GM19463 (cell line): ENCODE results near the gene CD83.

ENCODE experiments used
- ATAC-seq: cut with Tn5 transposase; IDR thresholded peaks from one replicate; pipeline ENCODE4 v1.9.1; 2021; ENCODE audit warnings: mild to moderate bottlenecking, moderate library complexity; ENCODE audit not compliant: unreplicated experiment

CD83 gene

DNA sequence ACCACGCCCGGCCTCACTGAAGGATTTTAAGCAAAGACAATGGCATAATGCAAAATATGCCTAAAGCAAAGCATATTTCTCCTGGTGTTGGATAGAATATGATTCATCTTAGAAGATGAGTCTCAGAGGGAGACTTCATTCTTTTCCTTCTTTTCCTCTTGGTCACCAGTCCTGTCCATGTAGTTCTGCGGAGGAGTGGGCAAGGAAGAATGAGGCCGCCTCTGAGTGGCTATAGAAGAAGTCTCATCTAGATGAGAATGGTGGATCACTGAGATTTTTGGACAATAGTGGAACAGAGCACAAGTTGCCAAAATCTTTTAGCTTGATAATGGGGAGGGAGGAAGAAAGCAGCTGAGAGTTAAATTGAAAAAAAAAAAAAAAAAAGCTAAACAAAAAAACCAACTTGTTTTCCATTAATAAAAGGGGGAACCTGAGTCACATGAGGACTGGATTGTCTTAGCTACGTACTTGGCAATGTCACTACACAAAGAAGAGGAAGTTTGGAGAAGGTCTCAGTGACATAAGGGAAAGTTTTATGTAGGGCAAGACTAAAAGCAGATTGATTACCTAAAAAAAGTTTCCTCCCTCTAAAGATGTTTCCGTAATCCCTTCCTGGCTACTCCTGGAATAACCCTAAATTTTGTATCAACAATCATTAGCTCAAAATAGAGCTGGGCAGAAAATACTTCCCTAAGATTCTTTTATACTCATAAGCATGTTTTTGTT is 6.0 kb downstream of the CD83 start:
- ATAC-seq = no peak

DNA sequence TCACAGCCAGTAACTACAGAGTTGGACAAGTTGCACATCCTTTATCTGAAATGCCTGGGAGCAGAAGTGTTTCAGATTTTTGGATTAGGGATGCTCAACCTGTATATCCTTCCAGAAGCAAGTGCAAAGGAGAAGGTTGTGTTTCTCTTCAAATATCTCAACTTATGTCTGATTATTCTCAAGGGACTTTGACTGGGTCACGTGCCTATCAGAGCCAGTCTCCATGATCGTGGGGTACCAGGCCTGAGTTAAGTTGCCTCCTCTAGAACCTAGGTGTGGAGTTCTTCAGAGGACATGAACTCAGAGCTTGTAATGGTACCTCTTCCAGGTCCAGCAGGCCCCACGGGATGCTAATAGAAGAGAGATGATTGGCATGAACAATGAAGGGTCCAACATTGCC is 7.8 kb downstream of the CD83 start:
- no peak for ATAC-seq

DNA sequence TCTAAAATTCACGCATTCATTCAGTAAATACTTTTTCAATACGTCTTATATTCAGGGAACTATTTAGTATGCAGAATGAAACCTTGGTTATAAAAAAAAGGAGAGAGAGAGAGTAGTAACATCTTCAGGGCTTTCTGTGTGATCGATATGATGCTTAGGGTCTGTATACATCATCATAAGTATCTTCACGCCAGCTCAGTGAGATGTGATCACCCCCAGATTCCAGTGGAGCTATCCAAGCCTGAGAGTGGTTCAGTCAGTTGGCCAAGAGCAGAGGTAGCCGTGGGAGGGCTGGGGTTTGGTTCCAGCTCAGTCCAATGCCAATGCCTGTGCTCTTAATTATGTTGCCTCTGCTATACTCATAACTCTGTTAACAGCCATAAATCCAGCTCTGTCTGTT is 8.6 kb downstream of the CD83 start:
- ATAC-seq = no peak

DNA sequence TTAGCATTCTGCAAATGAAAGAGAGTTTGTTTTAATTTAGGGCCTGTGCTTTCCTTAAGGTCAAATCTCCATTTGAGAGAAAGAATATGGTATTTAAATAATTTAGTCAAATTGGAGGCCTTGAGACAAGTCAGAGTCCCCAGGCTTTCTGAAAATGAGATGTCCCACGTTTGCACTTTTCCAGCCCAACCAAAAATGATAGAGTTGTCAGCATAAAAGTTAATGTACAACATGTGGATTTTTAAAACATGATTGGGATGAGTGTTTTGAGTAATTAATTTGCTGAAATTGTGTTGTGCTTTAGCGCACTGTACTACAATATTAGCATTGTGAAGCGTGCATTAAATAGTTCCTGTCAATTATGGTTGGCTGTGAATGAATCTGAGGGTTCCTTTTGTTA is 10.0 kb downstream of the CD83 start:
- no peak for ATAC-seq

DNA sequence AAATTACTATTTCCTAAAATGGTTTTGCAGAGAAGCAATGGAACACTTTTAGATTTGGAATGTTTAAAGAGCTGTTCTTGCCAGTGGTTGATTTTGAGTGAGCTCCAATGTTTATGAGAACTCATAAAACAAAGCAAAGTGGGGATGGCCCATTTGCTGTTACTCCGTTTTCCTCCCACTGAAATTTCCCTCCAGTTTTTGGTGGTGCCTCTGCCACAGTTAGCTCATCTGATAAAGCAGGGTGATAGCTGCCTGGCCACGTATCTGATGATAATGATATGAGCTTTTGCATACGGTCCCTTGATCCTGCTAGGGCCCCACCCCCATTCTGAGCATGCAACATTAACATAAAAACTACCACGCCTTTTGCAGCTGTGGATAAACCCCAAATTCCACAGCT is 10.4 kb downstream of the CD83 start:
- no peak for ATAC-seq

DNA sequence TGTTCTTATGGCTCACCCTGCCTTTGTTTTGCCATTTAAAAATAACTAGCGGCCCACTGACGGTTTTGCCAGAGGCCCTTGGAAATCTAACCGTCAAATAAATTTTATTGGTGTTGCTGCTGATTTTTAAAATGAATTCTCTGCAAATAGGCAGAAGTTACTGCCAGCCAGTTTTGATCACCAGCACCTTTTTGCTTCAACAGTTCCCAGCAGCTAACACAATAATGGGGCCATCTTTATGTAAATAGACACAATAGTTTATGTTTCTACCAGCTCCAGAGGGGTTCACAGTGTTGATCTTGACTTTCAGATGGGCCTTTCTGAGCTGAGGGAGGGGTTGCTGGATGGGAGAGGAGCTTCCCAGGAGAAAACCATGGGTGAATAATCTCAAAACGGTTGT is 11.2 kb downstream of the CD83 start:
- ATAC-seq = no peak

DNA sequence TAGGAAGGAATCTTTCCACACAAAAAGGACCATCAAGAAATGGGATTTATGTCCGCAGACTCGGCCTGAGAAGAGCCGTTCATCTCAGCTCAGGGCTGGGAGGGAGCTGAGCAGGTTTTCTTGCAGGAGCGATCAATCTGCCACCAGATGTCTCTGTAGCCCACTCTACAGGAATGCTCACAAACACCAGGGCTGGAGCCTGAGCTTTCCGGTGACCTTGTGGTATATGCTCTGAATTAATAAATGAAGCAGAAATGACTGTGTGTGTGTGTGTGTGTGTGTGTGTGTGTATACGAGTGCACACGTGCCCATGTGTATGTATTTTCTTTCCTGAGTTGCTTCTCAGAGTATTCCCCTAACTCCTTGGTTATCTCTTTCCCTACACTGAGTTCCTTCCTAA is 12.0 kb downstream of the CD83 start:
- ATAC-seq = peak; percentile 68

DNA sequence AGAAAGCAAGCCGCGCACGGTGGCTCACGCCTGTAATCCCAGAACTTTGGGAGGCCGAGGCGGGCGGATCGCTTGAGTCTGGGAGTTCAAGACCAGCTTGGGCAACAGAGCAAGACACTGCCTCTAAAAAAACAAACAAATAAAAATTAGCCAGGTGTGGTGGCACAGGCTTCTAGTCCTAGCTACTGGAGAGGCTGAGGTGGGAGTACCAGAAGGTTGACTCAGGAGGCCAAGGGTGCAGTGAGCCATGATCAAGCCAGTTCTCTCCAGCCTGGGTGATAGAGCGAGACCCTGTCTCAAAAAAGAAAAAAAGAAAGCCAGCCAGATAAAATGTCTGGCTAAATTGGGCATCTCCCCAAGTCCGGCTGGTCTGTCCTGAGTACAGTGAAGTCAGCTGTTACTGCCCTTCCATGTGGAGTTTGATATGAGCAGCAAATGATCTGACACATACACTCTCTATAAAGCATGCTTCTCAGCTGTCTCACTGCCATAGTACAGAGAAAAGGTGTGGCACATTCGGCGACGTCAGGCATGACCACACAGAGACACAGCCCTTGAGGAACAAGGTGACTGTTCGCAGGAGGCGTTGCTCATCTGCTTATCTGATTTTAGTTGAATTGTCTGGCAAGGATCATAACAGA is 13.0 kb downstream of the CD83 start:
- ATAC-seq = no peak

DNA sequence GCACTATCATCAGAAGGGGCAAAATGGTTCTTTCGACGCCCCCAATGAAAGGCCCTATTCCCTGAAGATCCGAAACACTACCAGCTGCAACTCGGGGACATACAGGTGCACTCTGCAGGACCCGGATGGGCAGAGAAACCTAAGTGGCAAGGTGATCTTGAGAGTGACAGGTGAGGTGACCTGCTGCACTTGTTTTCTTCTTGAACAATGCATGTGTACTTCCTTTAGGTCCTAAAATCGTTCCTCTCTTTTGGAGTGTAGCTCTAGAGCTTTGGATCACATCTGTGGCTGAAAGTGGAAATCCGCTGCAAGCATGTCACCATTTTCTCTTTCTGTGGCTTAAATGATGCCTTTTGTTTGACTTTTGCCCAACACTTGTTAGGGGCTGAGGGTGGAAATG is 14.0 kb downstream of the CD83 start:
- ATAC-seq = no peak

DNA sequence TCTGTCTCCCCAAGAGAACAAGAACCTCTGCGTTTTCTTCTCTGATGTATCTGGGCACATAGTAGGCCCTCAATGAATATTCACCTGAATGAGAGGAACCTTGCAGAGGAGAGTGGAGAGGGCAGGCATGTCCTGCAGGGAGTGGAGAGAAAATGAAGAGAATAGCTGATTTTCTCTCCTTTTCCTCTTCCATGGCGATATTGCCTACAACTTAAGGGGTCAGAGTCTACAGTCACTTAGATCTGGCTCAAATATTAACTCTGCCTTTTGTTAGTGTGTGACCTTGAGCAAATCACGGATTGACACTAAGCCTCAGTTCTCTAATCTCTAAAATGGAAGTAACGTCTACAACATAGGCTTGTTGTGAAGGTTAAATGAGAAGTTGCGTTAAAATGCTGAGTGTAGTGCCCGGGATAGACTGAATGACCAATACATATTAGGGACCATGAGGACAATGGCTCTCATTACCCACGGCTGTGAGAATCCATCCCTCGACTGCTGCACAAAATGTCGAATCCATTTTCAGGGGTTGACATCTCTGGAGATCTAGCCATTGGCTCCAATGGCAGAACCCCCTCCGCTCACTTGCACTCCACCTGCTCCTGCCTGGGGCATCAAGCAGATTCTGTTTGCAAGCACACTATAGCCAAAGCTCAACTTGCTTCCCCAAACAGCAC is 14.8 kb downstream of the CD83 start:
- no peak for ATAC-seq

DNA sequence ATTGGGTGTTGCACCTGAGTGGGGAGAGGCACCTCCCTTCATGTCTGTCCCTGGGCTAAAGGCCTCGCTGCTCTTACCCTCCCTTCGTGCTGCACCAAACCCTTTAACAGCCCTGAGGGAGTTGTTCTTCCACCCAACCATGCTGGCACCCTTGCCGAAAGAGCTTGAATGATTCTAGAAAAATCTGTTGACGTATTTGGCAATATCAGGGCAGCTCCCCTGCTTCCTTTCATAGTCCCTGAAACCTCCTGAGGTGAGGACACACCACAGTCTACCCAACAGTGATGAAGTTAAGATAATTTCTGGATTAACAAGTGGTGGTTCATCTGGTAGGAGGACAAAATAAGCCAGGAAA is 15.3 kb downstream of the CD83 start:
- no peak for ATAC-seq

DNA sequence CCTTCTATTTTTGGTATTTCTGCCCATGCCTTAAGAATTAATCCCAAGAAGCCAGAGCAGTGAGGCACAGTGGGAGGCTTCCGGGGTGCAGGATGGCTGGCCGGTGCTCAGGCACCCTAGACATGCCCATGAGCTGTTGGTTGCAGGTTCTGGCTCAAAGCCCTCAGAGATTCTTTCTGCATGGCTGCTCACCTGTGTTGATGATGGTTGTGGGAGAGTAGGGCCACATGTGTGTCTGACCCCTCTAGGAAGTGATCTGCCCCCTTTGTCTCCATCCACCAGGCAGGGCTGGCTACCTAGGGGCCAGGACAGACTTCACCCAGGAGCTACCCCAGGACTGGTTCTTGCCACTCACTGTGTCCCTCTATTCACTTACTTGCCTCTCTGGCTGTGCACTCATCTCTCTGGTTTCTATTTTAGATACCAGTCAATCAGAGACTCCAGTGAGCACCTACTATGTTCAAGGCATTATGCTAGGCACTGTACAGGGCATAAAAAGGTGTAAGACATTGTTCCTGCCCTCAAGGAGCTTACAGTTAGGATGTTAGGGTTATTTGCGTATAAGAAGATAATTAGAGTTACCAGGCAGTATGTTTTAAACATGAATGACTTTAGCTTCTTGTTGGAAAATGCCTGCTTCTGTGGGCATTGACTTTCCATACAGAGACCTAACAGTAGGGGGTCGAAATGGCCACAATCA is 16.8 kb downstream of the CD83 start:
- no peak for ATAC-seq

DNA sequence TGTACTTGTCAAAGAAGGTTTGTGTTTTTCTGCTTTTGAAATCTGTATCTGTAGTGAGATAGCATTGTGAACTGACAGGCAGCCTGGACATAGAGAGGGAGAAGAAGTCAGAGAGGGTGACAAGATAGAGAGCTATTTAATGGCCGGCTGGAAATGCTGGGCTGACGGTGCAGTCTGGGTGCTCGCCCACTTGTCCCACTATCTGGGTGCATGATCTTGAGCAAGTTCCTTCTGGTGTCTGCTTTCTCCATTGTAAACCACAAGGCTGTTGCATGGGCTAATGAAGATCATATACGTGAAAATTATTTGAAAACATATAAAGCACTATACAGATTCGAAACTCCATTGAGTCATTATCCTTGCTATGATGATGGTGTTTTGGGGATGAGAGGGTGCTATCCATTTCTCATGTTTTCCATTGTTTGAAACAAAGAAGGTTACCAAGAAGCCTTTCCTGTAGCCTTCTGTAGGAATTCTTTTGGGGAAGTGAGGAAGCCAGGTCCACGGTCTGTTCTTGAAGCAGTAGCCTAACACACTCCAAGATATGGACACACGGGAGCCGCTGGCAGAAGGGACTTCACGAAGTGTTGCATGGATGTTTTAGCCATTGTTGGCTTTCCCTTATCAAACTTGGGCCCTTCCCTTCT is 18.4 kb downstream of the CD83 start:
- no peak for ATAC-seq

DNA sequence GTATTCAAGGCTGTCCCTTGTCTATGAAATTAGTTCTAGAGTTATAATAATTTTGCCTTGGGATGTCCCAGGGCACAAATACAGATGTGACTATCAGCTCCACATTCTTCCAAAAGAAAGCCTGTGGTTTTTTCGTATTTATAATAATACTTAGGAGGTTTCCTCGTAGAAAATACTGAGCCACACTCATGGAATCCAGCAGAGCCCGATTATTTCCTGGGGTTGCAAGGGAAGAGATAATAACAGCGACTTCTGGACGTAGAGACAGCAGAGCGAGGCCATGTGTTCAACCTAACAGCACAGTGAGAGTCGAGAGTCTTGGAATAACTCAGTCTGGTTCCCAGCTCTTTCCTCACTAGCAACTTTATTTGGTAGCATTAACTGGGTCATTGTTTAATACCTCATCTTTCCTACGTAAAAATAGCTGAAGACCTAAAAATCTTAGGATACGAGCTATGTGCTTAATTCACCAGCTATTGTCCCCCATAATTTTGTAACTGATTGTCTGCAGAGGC is 21.2 kb downstream of the CD83 start:
- no peak for ATAC-seq

DNA sequence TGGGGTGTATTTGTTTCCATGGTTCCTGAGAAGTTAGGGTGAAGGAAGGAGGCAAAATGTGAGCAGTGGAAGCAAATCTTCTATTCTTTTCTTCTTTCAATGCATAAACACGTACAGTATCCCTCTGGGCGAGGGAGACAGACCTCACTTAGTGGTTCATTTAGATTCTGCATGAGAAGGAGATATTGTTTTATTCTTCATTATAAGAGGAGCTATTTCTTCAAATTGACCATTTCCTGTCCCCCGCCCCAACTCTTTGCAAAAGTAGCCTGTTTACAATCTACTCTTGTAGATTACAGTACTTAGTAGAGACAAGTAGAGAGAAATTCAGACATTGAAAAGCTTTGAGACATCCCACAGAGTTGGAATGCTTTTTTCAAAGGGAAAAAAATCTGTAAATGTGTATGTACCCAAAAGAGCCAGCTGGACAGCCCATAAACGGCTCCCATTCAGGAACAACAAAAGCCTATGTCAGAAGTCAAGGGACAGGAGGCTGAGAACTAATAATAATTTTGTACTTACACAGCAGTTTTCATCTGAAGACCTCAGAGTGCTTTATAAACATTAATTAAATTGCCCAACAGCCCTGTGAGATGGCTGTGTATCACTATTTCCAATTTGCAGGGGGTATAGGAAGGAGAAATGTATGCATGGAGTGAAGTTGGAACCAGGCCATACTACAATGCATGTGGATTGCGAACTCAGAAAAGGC is 23.9 kb downstream of the CD83 start:
- ATAC-seq = no peak

DNA sequence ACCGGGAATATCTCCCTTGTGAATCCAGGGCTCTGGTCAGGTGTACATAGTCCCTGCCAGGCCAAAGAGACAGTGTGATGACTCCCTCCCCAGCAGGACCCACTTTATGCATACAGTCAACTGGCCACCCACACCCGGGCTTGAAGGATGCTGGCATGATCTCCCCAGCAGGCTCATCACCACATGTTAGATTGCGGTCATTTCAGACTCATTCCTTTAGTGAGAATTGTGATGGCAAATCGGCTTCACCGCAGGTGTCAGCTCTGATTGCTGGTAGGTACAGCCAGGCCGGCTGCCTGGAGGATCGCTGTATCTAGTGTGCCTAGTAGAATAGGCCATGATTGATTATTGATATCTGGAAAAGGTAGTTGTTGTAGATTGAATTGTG is 24.5 kb downstream of the CD83 start:
- ATAC-seq = no peak

DNA sequence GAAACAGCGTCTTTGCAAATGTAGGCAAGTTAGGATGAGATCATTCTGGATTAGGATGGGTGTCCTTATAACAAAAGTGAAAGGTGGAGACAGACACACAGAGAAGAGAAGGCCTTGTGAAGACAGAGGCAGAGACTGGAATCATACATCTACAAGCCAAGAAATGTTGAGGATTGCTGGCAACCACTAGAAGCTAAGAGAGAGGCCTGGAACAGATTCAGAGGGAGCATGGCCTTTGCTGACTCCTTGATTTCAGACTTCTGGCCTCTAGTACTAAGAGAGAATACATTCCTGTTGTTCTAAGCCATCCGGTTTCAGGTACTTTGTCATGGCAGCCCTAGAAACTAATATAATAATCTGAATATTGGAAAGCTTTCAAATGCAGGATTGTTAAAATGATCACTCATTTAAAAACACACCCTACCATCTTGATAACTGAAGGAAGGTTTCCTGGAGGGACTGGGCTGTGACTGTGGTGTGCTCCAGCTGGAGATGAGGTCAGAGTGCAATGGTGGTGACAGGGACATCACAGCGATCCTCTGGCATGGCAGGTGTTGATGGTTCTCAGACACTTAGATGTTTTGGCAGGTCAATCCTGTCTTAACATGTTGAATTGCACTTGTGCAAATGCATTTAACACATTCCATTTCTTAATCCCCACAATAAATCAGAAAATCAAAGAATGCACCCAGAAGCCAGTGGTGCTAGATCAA is 25.1 kb downstream of the CD83 start:
- ATAC-seq = no peak

DNA sequence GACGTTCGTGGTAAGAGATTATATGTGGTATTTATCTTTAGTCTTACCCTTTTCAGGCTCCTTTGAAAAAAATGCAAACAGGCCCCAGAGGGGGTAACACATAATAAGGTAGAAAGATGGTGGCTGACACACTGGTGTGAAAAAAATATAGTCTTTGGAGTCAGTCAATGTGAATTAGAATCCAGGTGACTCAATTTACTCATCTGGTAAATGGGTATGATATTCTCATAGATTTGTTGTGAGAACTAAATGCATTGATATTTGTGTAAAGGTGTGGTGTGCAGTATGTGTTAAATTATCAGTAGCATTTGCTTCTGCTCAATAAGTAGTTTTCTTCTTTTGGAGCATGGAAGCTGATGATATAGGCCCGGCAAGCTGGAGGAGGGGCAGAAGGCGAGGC is 25.7 kb downstream of the CD83 start:
- ATAC-seq = no peak

DNA sequence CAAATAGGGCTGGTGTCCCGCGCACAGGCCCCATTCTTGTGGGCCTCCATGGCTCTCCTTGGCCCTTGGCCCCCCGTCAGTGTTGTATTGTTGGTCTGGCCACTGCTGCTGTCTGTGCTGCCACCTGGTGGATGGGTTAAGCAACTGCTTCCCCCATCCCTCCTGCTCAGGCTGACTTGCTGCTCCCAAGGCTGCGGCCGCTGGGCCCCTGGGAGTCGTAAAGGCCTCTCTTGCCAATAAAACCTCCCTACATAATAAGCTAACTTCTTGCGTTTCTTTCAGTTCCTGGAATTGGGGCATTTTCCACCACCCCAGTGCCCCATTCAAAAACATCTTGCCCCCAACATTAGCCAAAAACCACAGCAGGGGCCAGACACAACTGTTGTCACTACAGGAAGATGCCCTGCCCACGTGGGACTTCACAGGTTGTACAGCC is 27.1 kb downstream of the CD83 start:
- peak; percentile 88 for ATAC-seq
